ENCODE data around the gene C2CD2.

The C2CD2 gene

DNA sequence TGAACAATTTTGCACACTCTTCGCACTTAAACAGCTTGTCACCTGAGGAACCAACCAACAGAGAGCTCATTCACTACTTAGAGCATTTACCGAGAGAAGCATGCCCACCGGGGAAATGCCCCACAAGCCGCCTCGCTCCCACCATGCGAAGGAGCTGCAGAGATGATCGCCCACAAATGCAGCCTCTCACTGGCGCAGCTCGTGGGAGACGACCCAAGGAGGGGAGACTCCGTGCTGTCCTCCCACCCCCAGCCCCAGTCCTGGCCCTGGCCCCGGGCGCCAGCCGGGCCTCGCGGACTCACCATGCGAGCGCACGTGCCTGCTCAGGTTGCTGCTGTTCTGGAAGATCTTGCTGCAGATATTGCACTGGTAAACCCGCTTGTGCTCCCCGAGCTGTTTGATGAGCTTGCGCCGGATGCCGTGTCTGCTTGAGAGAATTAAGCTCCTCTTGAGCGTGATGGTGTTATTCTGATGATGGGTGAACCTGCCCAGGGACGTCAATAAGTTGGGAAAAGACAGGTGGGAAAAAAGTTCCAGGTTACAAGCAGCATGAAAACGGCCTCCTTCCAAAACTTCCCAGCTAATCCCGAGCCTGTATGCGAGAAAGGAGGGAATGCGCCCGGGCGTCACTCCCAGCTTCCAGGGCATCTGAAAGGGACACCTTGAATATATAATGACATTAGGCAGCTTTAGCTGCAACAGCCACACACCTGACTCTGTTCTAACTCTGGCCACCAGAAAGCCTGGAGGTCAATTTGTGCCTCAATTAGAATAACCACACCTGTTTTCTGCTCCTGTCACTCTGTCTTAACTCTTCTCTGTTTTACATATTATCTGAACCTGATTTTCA is 117.4 kb downstream of the C2CD2 start:
- no peak for ATAC-seq

DNA sequence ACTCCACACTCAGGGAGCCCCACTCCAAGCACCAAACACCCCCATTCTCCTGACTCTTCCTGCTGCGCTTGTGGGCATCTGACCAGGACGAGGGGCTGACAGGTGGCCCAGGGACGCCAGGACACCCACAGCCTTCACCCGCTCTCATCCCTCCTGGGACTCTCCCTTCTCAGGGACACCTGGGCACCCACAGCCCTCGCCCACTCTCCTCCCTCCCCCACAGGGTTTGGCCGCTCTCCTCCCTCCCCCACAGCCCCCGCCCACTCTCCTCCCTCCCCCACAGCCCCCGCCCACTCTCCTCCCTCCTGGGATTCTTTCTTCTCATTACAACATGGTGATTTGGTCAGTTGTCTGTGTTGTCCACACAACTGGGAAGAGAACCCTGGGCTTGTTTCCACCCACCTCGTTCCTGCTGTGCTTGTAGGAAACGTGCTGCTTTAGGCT is 118.1 kb downstream of the C2CD2 start:
- ATAC-seq, result no peak

All from activated CD4-positive, CD25-positive, alpha-beta regulatory T cell treated with anti-CD3 and anti-CD28 coated beads, Interleukin-2, amount 50 U/mL, for 24 hours (primary cell).